ENCODE data around the gene NAP1L5.
A peak's percentile ranks its signal among the peaks of the same experiment; 100 is the strongest.

Gene NAP1L5

DNA sequence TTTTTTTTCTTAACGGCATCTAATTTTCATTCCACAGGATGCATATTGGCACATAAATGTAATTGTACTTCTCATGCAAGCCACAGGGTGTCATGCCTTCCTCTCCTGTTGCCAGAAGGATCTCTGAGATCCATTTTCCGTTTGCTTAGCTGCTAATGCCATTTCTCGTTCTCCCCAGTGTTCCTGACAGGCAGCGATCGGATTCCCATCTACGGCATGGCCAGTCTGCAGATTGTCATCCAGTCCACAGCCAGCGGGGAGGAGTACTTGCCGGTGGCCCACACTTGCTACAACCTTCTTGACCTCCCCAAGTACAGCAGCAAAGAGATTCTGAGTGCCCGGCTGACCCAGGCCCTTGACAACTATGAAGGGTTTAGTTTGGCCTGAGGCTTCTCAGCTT is 8.9 kb upstream of the NAP1L5 start:
- TF ChIP-seq, protein P1, sequence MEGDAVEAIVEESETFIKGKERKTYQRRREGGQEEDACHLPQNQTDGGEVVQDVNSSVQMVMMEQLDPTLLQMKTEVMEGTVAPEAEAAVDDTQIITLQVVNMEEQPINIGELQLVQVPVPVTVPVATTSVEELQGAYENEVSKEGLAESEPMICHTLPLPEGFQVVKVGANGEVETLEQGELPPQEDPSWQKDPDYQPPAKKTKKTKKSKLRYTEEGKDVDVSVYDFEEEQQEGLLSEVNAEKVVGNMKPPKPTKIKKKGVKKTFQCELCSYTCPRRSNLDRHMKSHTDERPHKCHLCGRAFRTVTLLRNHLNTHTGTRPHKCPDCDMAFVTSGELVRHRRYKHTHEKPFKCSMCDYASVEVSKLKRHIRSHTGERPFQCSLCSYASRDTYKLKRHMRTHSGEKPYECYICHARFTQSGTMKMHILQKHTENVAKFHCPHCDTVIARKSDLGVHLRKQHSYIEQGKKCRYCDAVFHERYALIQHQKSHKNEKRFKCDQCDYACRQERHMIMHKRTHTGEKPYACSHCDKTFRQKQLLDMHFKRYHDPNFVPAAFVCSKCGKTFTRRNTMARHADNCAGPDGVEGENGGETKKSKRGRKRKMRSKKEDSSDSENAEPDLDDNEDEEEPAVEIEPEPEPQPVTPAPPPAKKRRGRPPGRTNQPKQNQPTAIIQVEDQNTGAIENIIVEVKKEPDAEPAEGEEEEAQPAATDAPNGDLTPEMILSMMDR (IDR thresholded peaks at IDR 0.05; ENCODE audit: low read depth, low read length) = peak; percentile 42; the same call in 1 of the 2 replicates
- no peak overlapping the region for H3K4me3 ChIP-seq (ENCODE audit: low read depth, low read length)

DNA sequence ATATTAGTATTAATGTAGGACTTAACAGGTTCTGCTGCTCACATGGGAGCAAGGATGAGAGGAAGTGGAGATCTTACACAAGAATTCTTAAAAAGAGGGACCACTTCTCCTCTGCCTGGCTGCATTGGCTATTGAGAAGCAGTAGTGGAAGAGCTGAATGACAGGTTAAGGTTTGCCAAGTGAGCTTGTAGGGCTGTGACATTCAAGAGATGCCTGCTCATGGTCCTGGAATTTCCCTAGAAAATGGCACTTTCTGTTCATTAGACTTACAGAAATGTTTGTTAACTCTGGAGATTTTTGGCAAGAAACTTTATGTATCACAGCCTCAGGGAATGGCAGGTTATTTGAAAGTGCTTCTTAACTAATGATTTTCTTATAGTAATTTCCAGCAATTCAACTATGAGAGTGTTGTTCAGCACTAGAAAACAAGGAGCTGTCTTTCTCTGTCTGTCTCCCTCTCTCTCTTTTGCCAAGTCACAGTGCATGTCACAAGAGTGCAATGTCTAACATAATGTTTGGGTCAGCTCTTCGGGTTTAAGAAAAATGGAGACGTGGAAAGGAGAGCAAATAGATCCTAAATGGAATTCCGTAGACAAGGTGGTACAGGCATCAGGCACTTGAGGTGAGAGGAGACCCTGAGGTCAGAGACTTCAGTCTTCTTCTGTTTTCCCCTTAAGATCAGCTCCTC is 8.3 kb upstream of the NAP1L5 start:
- H3K4me3 ChIP-seq (ENCODE audit: low read depth, low read length) = no peak overlapping the region
- TF ChIP-seq, protein P1 (IDR thresholded peaks at IDR 0.05; ENCODE audit: low read depth, low read length) = no peak

DNA sequence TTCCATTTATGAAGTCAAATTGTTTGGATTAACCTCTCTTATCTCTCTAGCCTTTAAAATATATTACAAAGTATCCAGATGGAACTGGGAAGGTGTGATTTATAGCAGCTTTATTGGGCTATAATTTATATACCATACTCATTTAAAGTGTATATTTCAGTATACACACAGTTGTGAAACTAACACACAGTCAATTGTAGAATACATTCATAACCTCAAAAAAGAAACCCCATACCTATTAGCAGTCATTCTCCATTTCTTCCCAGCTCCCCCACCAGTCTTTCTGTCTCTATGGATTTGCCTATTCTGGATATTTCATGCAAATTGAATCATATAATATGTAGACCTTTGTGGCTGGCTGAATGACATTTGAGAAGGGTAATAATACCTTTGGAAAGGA is 7.6 kb upstream of the NAP1L5 start:
- H3K4me3 ChIP-seq (ENCODE audit: low read depth, low read length) = no peak overlapping the region
- TF ChIP-seq, protein P1 (IDR thresholded peaks at IDR 0.05; ENCODE audit: low read depth, low read length) = no peak

DNA sequence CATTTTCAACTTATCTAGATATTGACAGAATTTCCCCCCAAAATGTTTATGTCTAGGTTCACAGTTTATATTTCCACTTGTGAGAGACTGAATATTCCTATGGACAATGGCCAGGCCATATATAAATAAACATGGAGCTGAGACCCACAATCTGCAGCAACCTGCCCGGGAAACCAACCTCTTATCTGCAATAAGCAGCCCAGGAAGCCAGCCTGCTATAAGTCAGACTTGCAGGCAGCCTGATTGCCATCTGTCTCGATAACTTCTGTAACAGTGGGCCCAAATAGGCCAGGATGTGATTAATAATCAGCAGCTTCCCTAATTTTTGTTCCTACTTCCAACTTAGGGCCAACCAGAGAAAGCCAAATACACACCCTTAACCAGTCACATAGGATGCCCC is 5.2 kb upstream of the NAP1L5 start:
- no peak overlapping the region for H3K4me3 ChIP-seq (ENCODE audit: low read depth, low read length)
- TF ChIP-seq, protein P1 (IDR thresholded peaks at IDR 0.05; ENCODE audit: low read depth, low read length) = no peak

DNA sequence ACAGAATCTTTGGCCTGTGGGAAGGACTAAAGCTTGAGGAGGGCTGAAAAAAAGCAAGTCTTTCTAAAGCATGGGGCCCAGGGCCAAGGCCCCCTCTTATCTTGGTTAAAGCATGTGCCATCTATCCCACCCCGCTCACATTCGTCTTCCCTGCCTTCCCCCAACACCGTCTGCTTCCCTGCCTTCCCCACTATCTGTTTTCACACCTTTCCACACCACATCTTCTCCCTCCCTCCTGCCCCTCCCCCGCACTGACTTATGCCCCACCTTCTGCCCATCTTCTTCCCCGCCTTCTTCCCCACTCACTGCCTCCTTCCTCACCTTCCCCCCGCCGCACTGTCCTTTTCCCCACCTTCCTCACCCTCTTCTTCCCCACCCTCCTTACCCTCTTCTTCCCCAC is 890 bp upstream of the NAP1L5 start:
- TF ChIP-seq, protein P1 (IDR thresholded peaks at IDR 0.05; ENCODE audit: low read depth, low read length) = no peak
- no peak overlapping the region for H3K4me3 ChIP-seq (ENCODE audit: low read depth, low read length)

DNA sequence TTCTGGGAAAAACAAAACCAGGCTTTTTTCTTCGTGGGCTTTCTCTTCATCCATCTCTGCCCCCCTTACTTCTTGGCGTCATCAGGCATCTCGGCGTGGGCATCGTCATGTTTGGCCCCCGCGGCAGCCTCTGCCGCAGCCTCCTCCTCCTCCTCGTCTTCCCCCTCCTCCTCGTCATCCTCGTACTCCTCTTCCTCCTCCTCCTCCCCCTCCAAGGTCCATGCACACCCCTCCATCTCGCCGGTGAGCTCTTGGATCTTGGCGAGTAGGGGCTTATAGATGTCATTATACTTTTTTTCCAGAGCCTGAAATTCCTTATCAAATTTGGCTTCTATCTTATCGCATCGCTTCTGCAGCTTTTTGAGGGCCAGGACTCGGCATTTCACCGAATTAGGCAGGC is 488 bp downstream of the NAP1L5 start:
- TF ChIP-seq, protein P1 (IDR thresholded peaks at IDR 0.05; ENCODE audit: low read depth, low read length) = no peak
- H3K4me3 ChIP-seq (ENCODE audit: low read depth, low read length) = peak overlapping the region; percentile 60

DNA sequence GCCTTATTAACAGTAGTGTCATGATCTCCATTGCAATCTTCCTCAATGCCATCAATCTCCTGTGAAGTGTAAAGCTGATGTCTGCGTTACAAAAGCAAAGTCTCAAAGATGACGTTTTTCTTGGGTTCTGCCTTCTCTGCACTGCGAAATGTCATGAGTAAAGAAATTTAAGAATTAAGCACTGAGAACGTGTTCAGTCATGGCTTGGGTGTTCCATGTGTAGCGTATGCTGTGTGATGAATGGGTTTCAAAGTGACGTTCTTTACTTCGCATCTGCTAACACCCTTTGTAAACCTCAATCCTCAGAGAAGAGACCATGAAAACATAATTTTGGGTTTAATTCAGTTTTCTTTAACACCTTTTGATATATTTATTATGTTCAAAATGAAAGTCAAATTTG is 999 bp downstream of the NAP1L5 start:
- H3K4me3 ChIP-seq (ENCODE audit: low read depth, low read length) = peak overlapping the region; percentile 60

More for the DNA sequence above, 999 bp downstream of the NAP1L5 start:
- TF ChIP-seq, protein P1 (IDR thresholded peaks at IDR 0.05; ENCODE audit: low read depth, low read length) = no peak
